CD4-positive, alpha-beta T cell treated with Interleukin-10 for 1 hour (primary cell): ENCODE data around the gene TLDC2.
A peak's percentile ranks its signal among the peaks of the same experiment; 100 is the strongest.
"Not testable (repeated sequence)": the region's sequence is repeated elsewhere in the genome, so short reads cannot be mapped to it uniquely, and the experiment has no call there.

Experiments
- DNase-seq: peaks from one replicate; pipeline ENCODE4 v3.0.0-alpha.2; 2020

The TLDC2 gene

DNA sequence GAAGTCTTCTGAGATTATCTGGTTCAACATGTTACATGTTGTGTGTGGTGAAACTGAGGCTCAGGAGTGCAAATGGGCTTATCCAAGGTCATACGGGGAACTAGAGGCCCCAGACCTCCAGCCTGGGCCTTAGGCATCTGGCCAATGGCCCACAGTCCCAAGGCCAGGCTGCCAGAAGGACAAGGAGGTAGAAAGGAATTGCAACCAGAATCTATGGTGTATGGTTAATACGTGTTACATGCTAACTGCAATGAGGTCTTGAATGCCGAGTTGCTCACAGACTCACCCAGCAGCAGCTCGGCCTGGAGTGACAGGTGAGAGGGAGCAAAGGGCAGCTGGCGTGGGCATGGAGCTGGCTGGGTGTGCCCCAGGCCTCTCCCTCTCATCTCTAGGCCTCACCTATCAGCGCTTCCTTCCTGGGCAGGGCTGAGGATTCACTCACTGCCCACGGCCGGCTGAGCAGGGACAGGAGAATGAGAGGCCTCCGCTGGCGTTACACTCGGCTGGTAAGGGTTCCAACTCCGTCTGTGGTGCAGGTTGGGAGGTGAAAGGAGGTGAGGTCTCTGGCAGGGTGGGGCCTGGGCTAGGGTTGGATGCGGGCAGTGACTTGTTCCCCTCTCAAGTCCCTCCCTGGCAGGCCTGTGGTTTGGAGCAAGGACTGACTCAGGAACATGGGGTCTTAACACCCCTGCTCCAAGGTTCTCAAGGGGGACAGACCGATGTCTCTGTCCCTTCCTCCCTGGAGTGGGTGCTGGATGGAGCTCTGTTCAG lies at the start of gene TLDC2:
Gene TLDC2 (plus strand): TSS at position 437 of the 771 bp plus-strand sequence. CDS start 37 bp downstream, at position 474.
- no peak for DNase-seq

DNA sequence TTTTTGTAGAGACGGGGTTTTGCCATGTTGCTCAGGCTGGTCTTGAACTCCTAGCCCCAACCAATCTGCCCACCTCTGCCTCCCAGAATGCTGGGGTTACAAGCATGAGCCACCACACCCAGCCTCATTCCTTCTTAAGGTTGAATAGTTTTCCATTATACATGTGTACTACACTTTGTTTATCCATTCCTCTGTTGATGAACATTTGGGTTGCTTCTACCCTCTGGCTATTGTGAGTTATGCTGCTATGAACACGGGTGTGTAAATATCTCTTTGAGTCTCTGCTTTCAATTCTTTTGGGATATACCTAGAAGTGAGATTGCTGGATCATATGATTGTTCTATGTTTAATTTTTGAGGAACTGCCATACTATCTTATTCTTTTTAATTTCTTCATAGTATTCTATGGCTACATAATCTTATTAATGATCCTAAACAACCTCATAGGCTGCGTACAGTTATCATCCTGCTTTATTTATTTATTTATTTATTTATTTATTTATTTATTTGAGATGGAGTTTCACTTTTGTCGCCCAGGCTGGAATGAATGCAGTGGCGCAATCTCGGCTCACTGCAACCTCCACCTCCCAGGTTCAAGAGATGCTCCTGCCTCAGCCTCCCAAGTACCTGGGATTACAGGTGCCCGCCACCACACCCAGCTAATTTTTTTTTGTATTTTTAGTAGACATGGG lies 49.2 kb upstream of the TLDC2 start:
- no peak for DNase-seq

DNA sequence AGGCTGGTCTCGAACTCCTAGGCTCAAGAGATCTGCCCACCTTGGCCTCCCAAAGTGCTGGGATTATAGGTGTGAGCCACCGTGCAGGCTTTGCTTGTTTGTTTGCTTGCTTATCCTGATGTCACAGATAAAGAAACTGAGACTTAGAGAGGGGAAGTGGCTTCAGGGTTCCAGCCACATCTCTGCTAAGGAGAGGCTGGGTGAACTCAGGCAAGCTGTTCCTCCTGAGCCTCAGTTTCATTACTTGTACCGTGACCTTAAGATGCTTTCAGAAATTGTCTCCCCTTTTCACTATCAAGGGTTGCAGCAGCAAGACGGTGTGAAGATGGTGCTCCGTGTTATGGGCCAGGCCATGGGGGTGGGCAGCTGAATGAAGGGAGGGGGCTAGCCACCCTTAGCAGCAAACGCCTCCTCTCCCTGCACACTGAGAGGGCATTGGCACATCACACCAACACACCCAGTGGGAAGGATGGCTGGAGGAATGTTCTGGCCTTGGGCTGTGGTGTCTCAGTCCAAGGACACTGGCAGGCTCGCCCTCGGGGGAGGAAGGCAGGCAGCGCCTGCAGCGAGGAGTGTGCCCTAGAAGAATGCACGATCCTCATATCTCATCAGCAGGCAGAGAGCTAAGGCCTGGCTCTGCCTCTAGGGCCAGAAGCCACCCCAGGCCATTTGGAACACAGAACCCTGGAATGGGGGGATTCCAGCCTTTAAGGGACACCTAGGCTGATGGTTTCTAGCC lies 48.2 kb upstream of the TLDC2 start:
- DNase-seq = no peak

DNA sequence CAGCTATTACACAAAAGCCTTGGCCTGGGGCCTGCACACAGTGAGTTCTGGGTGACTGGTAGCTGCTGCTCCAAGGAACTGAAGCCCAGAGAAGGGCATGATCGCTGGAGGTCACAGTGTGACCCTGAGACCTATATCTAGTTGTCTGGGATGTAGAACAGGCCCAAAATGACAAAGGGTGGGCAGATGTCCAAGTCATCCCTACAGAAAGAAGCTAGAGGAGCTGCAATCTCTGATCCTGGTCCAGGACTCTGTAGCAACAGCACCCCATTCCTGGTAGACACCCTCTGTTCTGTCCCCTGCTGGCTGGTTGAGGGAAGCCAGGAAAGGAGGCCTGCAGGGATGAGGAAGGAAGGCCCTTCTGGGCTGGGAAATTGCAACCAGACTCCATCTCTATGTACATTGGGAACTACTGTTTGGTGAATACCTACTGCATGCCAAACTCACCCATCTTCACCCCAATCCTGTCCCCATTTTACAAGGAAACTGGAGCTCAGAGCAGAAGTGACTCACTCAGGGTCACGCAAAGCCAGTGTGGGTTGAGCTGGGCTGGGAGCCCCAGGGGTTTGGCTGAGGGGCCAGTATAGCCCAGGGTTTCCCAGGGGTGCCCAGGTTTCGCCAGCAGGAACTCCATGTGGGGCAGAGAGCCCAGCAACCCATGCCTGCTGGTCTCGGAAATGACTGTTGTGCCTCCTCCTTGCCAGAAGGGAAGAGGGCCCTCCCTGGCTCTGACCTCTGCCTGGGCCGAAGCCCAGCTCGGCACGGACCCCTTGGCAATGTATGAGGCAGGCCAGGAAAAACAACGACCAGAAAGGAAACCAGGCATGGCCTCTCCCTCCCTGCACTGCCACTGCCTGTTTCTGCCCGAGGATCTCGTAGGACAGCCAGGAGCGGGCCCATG lies 44.9 kb upstream of the TLDC2 start:
- no peak for DNase-seq

DNA sequence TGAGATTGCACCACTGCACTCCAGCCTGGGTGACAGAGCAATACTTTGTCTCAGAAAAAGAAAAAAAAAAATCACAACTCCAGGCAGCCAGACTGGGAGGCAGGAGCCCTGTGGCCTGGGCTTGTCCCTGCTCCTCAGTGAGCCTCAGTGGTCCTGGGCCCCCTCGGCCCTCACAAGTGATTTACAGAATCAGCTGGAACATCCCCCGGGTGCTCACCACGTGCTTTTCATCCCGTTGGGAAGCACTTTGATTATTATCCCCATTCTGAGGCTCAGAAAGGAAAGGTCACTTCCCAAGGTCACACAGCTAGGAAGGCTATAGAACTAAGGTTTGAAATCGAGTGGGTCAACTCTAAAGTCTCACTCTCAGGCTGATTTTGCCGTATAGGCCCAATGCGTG lies 43.1 kb upstream of the TLDC2 start:
- DNase-seq = no peak

DNA sequence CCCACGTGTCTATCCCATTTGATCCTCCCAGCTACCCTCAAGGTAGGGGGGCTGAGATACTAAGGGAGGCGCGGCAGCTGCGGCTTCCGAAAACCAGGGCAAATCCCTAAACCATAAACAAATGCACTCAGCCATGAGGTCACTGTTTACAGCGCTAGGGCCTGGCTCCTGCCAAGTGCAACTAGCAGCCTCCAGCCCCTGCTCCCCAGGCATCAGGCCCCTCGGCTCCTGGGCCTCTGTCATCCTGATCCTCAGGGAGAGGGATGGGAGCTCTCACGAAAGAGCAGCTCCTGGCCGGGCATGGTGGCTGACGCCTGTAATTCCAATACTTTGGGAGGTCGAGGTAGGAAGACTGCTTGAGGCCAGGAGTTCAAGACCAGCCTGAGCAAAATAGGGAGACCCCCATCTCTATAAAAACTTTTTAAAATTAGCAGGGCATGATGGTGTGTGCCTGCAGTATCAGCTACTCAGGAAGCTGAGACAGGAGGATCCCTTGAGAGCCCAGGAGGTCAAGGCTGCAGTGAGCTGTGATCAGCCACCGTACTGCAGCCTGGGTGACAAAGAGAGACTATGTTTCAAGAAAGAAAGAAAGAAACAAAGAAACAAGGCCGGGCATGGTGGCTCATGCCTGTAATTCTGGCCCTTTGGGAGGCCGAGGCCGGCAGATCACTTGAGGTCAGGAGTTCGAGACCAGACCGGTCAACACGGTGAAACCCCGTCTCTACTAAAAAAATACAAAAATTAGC lies 42.5 kb upstream of the TLDC2 start:
- DNase-seq = no peak

DNA sequence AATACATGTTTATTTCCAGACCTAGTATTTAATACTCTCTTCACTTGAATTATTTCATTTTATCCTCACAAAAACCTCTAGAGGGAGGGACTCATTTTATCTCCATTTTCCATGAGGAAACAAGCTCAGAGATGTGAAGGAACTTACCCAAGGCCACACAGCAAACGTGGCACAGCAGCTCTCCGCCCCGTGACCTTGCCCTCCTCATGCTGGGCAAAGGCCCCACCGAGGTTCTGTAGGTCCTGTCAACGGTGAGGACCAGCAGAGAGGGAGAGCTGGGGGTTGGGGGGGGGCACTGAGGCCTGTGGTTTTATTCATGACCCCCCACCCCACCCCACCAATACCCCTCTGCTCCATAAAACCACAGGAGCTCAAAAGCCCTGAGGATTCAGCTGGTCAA lies 40.9 kb upstream of the TLDC2 start:
- DNase-seq = no peak

DNA sequence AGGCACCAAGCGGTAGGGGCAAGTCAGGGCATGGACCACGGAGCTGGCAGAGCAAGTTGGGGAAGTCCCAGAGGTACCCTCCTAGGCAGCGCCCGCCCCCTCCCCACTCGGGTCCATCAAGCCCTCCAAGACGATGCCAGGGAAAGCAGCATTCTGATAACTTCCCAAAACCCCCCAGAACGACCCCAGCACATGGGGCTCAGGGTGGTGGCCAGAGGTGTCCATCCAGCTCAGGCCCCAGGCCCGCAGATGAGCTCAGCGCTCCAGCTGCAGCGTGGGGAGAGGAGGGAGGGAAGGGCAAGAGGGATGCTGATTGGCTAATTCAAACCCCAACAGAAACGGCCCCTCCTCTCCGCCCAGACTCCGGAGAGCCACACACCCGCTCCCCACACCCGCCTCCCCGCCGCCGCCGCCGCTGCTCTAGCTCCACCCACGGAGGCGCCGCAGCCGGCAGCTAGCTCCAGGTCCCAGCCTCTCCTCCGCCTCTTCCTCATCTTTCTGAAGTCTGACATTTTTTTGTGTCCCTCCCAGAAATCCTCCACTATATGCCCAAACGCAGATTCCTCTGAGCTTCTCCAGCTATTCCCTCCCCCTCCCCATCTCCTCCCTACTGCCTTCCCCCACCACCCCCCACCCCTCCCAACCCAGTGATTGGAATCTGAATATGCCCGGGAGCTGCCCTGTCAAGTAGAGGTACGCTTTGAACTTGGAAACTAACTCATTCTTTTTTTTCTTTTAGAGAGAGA lies 40.3 kb upstream of the TLDC2 start:
- DNase-seq = peak; percentile 86

DNA sequence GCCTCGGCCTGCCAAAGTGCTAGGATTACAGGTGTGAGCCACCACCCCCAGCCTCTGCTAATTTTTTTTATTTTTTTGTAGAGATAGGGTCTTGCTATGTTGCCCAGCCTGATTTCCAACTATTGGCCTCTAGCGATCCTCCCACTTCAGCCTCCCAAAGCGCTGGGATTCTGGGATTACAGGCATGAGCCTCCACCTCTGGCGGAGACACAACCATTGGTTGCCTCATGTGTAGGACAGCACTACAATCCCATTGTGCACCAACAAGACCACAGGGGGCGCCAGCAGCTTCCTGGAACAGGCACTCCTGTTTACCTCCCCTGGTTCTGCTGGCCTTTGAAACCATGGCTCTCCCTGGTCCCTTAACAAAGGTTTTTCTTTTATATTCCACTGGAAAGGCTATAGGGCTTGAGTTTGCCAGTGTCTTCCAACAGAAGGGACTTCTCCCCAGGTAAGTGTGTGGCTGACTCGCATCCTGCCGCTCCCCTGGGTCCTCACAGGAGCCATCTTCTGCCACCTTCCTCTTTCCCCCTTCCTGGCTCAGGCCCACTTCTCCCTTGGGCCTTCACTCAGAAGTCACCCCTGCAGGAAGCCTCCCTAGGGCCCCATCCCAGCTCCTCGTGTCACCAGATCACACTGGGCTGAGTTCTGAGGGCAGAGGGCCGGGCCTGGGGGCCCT lies 39.2 kb upstream of the TLDC2 start:
- peak; percentile 28 for DNase-seq

DNA sequence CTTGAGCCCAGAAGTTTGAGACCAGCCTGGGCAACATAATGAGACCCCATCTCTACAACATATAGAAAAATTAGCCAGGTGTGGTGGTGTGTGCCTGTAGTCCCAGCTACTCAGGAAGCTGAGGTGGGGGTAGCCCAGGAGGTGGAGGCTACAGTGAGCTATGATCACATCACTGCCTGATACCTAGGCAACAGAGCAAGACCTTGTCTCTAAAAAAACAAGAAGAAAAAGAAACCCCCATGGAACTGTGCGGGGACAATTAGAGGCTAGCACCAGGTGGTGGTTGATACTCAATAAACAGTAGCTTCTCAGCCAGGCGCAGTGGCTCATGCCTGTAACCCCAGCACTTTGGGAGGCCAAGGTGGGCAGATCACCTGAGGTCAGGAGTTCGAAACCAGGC lies 37.6 kb upstream of the TLDC2 start:
- not testable (repeated sequence) for DNase-seq

DNA sequence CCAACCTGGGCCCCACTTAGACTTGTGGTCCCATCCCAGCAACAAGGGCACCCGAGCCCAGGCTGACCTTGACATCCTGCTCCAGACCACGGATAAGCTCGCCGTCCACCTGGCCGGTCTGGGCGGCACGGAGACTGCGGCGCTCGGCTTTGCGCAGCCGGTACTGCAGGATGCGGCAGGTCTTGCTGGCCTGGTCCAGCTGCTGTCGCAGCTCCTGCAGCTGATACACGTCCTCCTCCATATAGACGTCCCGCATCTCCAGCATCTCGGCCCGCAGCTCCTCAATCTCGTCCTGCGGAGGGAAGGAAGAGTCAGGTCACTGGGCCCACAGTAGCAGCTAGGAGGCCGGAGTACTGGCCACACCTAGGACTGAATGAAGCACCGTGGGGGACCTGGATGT lies 36.8 kb upstream of the TLDC2 start:
- DNase-seq = no peak

DNA sequence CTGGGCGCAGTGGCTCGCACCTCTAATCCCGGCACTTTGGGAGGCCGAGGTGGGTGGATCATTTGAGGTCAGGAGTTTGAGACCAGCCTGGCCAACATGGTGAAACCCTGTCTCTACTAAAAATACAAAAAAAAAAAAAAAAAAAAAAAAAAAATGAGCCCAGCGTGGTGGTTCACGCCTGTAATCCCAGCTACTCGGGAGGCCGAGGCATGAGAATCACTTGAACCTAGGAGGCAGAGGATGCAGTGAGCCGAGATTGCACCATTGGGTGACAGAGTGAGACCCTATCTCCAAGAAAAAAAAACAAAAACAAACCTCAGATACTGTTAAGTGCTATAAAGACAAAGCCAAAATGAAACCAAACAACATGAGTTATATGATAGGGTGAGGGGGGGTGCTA lies 34.9 kb upstream of the TLDC2 start:
- not testable (repeated sequence) for DNase-seq

DNA sequence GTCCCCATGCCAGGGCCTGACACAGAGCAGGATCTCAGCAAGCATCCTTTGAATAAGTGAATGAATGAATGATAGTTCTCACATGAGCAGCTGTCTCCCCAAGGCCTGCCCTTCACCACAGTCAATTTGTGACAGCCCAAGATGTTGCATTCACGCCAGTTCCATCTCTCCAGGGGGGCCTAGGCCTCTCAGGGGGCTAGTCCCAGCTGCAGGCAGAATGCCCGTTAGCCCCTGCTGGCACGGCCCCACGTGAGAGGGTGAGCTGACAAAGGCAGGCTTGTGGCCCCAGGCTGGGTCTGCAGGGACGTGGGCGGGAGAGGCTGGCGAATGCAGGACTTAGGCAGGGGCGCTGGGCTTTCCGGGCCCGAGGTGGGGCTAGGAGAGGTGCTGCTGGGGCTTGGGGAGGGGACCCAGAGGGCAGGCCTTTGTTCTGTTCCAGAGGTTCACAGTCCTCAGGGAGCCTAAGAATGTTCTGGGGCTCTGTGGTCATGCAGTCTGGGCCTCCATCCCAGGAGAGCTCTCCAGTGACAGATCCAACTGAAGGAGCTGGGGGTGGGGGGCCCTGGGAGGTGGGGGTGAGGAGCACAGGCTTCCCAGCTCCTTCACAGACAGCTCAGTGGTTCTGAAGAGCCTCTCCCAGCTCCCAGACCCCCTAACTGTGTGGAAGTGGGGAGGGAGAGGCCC lies 30.5 kb upstream of the TLDC2 start:
- no peak for DNase-seq

DNA sequence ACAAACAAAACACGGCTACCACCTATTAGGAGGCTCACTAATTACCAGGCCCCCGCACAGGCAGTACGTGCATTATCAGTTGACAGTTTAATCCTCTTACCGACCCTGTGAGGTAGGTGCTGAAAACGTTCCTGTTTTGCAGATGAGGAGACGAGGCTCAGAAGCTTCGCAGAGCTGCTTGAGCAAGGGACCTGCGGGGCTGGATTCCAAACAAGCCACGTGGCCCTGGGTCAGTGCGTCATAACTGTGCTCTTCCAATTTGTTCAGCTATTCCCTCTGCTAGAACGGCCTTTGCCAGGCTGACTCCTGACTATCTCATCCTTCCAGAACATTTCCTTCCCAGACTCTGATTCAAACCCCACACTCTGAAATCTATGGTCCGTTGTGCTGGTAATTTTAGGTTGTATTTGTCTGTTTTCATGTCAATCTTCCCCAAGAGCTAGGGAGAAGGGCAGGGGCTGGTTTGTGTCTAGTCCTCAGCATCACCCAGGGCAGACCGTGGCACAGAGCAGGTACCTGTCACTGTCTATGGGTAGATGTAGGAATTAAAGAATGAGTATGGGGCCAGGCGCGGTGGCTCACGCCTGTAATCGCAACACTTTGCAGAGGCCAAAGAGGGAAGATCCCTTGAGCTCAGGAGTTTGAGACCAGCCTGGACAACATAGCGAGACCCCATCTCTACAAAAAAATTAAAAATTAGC lies 28.8 kb upstream of the TLDC2 start:
- DNase-seq = no peak

DNA sequence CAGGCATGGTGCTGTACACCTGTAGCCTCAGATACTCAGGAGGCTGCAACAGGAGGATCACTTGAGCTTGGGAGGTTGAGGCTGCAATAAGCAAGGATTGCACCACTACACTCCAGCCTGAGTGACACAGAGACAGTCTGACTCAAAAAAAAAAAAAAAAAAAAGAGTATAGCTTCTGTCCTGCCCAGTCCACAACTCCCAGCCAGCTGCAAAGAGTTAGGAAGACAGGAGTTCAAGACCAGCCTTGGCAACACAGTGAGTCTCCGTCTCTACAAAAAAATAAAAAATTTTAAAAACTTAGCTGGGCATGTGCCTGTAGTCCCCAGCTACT lies 28.3 kb upstream of the TLDC2 start:
- DNase-seq = no peak

DNA sequence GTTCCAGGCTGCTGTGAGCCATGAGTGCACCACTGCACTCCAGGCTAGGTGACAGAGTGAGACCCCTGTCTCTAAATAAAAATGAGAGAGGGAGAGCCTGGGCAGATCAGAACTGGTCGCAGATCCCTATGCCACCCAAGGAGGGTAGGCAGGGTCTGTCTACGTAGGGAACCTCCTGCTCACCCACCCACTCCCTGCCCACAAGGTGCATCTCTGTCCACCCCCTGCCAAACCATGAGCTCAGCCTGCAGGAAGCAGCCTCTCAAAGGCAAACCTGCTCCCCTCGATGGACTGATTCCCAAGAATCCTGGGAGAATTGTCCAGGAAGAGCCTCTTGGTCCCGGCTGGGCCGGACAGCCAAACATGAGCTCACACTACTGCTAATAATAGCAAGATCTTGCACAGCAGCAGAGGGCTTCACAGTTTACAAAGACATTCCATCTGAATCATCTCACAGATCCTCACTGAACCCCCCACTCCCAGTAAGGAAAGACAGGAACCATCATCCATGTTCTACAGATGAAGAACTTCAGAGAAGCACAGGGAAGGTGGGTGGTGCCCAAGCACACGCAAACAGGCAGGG lies 27.8 kb upstream of the TLDC2 start:
- no peak for DNase-seq

DNA sequence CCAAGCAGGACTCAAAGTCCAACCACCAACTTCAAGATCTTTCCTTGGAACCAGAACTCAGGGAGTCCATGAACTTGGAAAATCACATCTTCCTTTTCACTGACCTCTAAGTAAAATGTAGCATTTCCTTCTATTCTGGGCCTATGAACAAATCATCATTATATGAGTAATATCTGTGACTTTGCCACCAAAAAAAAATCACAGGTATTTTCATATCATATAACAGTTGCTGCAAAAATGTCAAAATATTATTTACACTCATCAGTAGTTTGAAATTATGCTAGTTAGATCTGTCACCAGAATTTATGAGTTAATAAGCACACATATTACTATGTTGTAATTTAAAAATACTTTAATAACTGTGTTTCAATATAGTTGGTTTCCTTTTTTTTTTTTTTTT lies 27.3 kb upstream of the TLDC2 start:
- DNase-seq = no peak

DNA sequence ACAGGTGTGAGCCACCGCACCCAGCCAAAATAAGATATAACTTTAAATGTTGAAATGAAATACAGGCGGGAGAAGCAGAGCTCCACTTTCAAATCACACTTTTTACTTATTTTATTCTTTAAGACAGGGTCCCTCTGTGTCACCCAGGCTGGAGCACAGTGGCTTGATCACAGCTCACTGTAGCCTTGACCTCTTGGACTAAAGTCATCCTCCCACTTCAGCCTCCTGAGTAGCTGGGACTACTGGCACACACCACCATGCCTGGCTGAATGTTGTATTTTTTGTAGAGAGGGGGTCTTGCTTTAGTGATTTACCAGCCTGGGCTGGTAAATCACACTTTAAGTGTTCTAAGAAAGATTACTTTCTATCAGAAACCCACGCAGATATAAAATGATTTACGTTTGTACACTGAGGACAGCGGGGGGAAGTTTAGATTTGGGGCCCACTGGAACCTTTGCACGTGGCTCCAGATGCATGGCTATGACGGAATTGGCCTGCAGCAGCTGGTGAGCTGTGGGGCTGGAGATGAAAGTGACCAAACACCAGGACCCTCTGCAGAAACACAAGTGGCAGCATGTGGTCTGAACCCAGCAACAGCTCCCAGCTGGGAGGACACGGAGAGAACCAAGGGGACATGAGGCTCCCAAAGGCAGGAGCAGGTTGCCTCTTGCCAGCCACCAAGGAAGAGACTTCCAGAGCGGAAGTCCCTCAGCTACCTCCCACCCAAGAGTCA lies 26.4 kb upstream of the TLDC2 start:
- no peak for DNase-seq
